ENCODE measurements around the gene DPM3.

The DPM3 gene

GRCh38 chr1:155093911-155094621 is 46.3 kb downstream of the DPM3 start:
- DNase-seq (ENCODE audit: low read depth in 2 of 2): no peak

DNA sequence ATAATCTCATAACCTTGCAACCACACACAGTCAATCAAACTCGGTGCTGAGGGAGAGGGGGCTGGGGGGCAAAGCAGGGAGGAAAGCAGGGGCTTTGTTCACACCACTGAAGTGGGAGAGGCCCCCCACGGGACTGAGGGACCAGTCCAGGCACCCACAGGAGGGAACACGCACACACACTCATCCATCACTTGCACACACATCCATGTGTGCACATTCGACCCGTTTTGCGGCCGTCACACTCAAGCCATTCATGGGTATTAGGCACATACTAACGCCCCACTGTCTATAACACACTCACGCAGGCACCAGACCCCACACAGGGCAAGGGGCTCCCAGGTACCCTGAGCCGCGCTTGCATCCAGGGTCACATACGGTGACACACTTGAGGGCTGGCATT is 47.7 kb downstream of the DPM3 start:
- DNase-seq (ENCODE audit: low read depth in 2 of 2): no peak

GRCh38 chr1:155092131-155092530 is 48.2 kb downstream of the DPM3 start:
- no peak for DNase-seq (ENCODE audit: low read depth in 2 of 2)

DNA sequence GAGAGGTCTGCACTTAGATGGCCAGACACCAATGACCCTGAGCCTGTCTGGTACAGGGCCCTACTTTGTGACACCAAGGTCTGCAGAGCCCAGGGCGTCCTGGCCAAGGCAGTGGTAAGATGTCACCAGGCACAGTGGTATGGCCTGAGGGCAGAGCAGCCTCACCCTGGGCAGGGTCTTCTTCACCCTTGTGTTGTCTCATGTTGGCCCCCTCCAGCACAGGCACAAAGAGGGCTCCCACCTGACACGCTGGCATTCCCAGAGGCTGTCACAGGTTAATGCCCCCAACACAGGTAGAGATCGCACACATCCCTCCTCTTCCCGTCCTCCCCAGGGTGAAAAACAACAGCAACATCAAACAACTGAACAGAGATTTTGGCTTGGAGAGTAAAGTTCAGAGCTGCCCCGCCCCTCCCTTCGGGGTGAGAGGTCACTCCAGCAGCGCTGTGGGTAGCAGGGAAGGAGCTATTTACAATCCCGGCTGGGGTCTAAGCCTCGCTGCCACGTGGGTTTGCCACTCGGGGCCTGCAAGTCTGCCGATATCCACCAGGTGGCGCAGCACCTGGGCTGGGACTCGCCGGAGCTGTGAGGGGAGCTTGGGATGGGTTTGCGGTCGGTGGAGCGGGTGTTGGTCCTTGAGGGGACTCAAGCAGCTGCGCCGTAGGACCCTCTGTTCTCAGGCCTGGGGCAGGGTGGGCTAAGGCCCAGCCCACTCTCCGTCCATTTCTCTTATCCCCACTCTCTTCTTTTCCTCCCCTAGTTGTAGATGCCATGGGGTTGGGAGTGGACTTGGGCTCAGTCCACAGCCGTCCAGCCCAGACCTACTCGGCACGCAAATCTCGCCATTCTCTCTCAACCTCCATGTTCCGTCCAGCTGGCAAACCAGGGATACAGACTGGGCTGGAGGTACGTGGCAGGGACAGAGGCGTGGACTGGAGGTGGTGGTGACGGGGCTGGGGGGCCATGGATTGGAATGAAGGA is 49.0 kb downstream of the DPM3 start:
- peak; percentile 69 to 79 for DNase-seq (ENCODE audit: low read depth in 2 of 2)
